ENCODE results near the gene CAB39.

- TF ChIP-seq POLR2A (IDR thresholded peaks at IDR 0.05; ENCODE audit: control extremely low read depth in 1 of 2, low read depth in 2 of 2, low read length in 2 of 2) (no peak), CBX5 (IDR thresholded peaks at IDR 0.05; ENCODE audit: low read depth, low read length) (no peak)
These were observed 137.2 kb downstream of the CAB39 start for GRCh38 chr2:230849633-230850357.

Data from H1 (cell line).